HG02642 (cell line): Measurements from ENCODE around the gene TUBB6.

Experiments used
- ATAC-seq: cut with Tn5 transposase; IDR thresholded peaks from one replicate; pipeline ENCODE4 v1.9.1; 2021; ENCODE audit warnings: mild to moderate bottlenecking; ENCODE audit not compliant: unreplicated experiment, poor library complexity

Gene TUBB6

GRCh38 chr18:12334863-12335262, 26.8 kb downstream of the TUBB6 start:
- ATAC-seq: no peak

- ATAC-seq: no peak
Measured at GRCh38 chr18:12335503-12335902, 27.5 kb downstream of the TUBB6 start.

- ATAC-seq: no peak
Measured at GRCh38 chr18:12336171-12336613, 28.2 kb downstream of the TUBB6 start.

- ATAC-seq: no peak
Measured at GRCh38 chr18:12336887-12337286, 28.8 kb downstream of the TUBB6 start.

GRCh38 chr18:12338382-12338781, 30.3 kb downstream of the TUBB6 start:
- no peak for ATAC-seq

- ATAC-seq: no peak
Measured at GRCh38 chr18:12340945-12341660, 33.1 kb downstream of the TUBB6 start.

GRCh38 chr18:12342661-12343060, 34.6 kb downstream of the TUBB6 start:
- ATAC-seq: no peak

DNA sequence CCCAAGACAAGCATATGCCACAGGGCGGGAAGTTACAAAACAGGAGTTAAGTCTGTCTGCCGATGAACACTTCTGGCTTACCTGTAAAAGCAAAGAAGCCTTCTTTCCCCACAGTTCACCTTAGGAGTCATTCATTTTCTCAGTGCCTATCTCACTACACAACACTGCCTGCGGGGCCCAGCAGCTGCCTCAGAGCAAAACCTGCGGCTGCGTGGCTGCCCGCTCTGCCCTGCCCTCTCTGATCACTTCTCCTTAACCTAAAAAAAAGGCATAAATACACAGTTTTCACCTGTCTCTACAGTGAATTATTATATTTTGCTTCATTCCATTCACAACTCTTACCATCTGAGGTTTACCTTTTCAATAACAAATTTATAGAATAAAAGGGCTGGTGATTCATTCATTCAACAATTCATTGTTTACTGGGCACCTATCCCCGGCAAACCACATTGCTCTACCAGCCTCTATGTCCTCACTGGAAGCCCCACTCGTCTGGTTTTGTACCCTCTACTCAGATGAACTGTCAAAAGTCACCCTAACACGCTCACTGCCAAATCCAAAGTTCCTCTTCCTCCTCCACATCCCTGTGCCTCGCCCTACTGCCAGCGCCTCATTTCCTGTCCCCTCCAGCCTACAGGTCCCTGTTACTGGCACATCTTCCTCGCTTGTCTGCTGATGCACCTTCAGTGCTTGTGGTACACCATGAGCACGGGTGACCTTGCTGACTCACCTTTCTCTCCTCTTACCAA, 37.6 kb downstream of the TUBB6 start:
- ATAC-seq: no peak

GRCh38 chr18:12346240-12346565, 38.2 kb downstream of the TUBB6 start:
- ATAC-seq: no peak

GRCh38 chr18:12347895-12348294, 39.9 kb downstream of the TUBB6 start:
- no peak for ATAC-seq

DNA sequence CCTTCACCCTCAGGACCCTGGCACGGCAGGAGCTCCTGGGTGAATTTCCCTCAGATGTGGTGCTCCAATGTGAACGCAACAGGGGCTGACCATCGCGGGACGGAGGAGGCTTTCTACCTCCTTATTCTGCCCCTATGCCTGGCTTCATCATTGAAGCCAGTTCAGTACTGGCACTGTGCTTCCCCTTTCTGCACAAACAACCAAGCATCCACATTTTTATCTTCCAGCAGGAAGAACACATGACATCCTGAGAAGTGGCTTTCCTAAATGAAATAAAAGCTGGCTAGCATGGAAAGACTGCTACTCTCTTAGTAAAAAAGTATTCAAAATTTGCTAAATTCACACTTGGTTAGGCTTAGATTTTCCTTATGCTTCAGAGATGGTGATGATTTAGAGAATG, 44.1 kb downstream of the TUBB6 start:
- ATAC-seq: no peak

DNA sequence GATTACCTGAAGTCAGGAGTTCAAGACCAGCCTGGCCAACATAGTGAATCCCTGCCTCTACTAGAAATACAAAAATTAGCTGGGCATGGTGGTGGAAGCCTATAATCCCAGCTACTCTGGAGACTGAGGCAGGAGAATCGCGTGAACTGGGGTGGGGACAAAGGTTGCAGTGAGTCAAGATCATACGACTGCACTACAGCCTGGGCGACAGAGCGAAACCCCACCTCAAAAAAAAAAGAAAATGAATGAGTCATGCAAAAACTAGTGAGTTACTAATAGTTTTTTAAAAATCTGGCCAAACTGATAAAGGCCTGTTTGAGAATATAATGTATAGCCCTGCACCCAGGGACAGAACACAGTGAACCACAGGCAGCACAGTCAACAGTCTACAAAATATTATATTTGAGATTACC, 51.5 kb downstream of the TUBB6 start:
- ATAC-seq: no peak

- no peak for ATAC-seq
Measured at GRCh38 chr18:12361770-12362378, 53.8 kb downstream of the TUBB6 start.

DNA sequence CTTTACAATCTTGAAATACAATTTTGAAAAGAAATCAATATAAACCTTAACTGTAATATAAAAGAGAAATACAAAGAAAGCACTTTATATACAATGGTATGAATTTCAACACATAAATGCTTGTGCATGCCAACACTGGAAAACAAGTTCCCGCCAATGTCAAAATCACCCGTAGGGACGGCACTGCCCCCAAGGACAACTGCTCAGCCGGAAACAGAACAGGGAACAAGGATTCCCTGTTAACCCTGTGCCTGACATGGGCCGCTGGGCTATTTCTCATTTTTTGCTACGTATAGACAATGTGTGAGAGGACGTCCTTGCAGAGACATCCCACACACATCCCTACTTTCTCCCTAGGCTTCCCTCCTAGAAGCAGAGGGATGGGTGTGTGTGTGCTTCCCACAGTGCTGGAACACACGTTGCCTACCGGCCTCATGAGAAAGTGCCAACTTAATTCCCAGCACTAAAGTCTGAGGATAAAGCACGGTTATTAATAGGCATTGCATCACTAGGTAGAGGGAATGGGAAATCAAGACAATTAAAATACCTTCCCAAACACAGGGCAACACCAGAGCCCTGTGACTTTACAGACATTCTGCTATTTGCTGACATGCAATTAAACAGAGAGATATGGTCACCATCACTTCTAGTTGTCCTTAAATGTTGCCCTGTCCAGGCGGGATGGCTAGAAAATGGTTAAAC, 54.6 kb downstream of the TUBB6 start:
- no peak for ATAC-seq

DNA sequence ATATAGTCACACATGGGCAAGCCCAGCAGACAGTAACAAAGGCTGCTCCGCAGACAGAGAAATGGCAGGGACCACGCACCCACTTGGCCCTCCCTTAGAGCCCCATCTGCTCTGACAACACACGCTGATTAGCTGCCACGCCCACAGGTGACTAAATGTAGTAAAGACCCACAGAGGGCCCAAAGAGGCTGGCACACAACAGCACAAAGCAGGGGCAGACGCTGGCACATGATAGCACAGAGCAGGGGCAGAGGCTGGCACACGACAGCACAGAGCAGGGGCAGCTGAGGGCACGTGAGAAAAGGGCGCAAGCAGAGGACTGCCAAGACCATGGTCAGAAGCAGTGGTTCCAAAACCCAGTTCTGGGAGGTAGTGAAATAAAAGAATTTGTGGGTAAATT, 58.3 kb downstream of the TUBB6 start:
- no peak for ATAC-seq

DNA sequence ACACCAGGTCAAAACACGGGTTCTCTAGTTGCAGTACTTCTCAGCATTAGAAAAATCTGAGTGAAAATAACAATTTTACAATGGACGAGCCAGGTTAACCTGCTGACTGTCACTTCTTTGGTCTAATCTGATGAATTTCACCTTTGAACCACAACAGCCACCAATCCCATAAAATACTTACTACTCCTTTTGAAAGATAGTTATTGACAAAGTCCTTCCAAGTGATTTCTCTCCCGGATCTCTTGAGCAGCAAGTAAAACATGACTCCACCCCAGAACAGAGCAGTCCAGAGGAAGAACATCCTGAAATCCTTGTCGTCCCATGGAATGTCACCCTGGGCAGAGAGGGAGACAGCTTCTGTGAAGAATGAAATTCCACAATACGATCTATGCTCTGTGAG, 58.7 kb downstream of the TUBB6 start:
- ATAC-seq: no peak

GRCh38 chr18:12369211-12369610, 61.2 kb downstream of the TUBB6 start:
- no peak for ATAC-seq

DNA sequence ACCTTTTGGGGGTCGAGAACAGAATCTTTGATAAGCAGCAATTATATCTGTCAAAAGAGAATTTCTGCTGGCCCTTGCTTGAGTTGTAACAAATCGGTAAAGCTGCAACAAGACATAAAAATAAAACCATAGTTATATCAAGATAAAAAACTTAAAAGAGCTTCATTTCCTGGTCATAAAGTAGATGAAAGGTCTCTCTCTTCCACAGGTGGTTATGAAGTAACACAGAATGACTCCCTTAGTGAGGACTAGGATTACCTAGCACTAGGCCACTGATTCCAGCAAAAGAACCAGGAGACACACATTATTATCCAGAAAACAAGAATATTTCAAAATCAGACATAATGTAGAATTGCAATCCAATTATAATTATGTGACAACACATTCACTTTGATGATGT, 63.5 kb downstream of the TUBB6 start:
- no peak for ATAC-seq

DNA sequence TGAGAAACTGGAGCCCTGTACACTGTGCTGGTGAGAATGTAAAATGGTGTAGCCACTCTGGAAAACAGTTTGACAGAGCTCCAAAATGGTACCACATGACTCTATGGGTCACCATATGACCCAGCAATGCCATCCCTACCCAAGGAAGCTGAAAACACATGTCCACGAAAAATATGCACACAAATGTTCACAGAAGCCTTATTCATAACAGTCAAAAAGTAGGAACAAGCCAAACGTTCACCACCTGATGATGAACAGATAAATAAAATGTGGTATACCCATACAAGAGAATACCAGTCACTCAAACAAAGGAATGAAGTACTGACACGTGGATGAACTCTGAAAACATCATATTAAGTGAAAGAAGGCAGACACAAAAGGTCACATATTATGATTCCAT, 64.4 kb downstream of the TUBB6 start:
- ATAC-seq: no peak

- no peak for ATAC-seq
Measured at GRCh38 chr18:12373116-12373770, 65.2 kb downstream of the TUBB6 start.

GRCh38 chr18:12373771-12374116, 65.7 kb downstream of the TUBB6 start:
- ATAC-seq: no peak
